PC-3 (cell line): ENCODE measurements around the gene ZNF784. TPM values are rescaled to one million over a fixed set of nuclear protein-coding genes. Genes with fewer than 3 reads are reported as not detected.
A peak's percentile ranks its signal among the peaks of the same experiment; 100 is the strongest.

Experiments
- ATAC-seq: fragments of 200-7000 bp; cut with Tn5 transposase; 2 replicates; pipeline ENCODE4 v1.9.1; 2020; ENCODE audit warnings: mild to moderate bottlenecking, moderate library complexity
- BruUV-seq: library from RNA; stranded (reverse); fragments of 400-500 nt; replicated peaks from 2 replicates; lab custom pipeline; 2021; lab: Mats Ljungman, UMichigan
- CTCF ChIA-PET: fragments of 300-600 bp; sonication (Branson Sonifier 250); formaldehyde crosslinking; loops from one replicate; lab custom pipeline; 2022; ENCODE audit warnings: antibody characterized with exemption; lab: Charles Lee
- POLR2A ChIA-PET: fragments of 300-600 bp; sonication (Branson Sonifier 250); formaldehyde crosslinking; loops from one replicate; lab custom pipeline; 2022; ENCODE audit warnings: antibody characterized with exemption; ENCODE audit not compliant: unreplicated experiment; lab: Charles Lee
- DNase-seq: peaks from one replicate; pipeline ENCODE4 v3.0.0-alpha.2; 2015
- H2AFZ ChIP-seq: fragments of 300-600 bp; sonication (generic); 2 replicates; pipeline ENCODE4 v1.6.0; 2016; ENCODE audit warnings: antibody characterized with exemption, low read length
- H3F3A ChIP-seq: fragments of 300-600 bp; sonication (generic); one replicate; pipeline ENCODE4 v1.6.0; 2017; ENCODE audit warnings: antibody characterized with exemption, low read length, control low read depth, mild to moderate bottlenecking; ENCODE audit not compliant: unreplicated experiment
- H3K27ac ChIP-seq: fragments of 300-600 bp; sonication (generic); 2 replicates; pipeline ENCODE4 v1.5.1; 2016; ENCODE audit warnings: mild to moderate bottlenecking, low read length
- H3K27me3 ChIP-seq: fragments of 300-600 bp; sonication (generic); 2 replicates; pipeline ENCODE4 v1.6.1; 2016; ENCODE audit warnings: low read length, mixed read lengths
- H3K36me3 ChIP-seq: fragments of 300-600 bp; sonication (generic); 2 replicates; pipeline ENCODE4 v1.6.1; 2016; ENCODE audit warnings: low read depth, mixed run types, low read length, mixed read lengths
- H3K4me1 ChIP-seq: fragments of 300-600 bp; sonication (generic); 2 replicates; pipeline ENCODE4 v1.5.1; 2016; ENCODE audit warnings: low read length; ENCODE audit not compliant: insufficient read depth
- H3K4me2 ChIP-seq: fragments of 300-600 bp; sonication (generic); 2 replicates; pipeline ENCODE4 v1.6.0; 2016; ENCODE audit warnings: low read length
- H3K4me3 ChIP-seq: fragments of 300-600 bp; sonication (generic); 2 replicates; pipeline ENCODE4 v1.5.1; 2016; ENCODE audit warnings: mild to moderate bottlenecking, low read length, mixed read lengths
- H3K79me2 ChIP-seq: fragments of 300-600 bp; sonication (generic); 2 replicates; pipeline ENCODE4 v1.6.1; 2017; ENCODE audit warnings: low read length, mixed read lengths
- H3K9ac ChIP-seq: fragments of 300-600 bp; sonication (generic); 2 replicates; pipeline ENCODE4 v1.6.0; 2016; ENCODE audit warnings: mild to moderate bottlenecking, low read length
- H3K9me2 ChIP-seq: fragments of 300-600 bp; sonication (generic); replicated peaks from 2 replicates; pipeline ENCODE4 v1.6.1; 2016; ENCODE audit warnings: mixed run types, low read length, mixed read lengths
- H3K9me3 ChIP-seq: fragments of 300-600 bp; sonication (generic); 2 replicates; pipeline ENCODE4 v1.6.1; 2016; ENCODE audit warnings: low read length, mixed read lengths
- H4K20me1 ChIP-seq: fragments of 300-600 bp; sonication (generic); 2 replicates; pipeline ENCODE4 v1.6.1; 2016; ENCODE audit warnings: low read length, mixed read lengths
- CTCF ChIP-seq: fragments of 300-600 bp; sonication (generic); conservative IDR thresholded peaks from 2 replicates; pipeline ENCODE4 v1.5.1; 2017; ENCODE audit warnings: antibody characterized with exemption, low read depth, mild to moderate bottlenecking, low read length
- EZH2 ChIP-seq: fragments of 300-600 bp; sonication (generic); IDR thresholded peaks from one replicate; pipeline ENCODE4 v1.6.1; 2017; ENCODE audit warnings: antibody characterized with exemption, mild to moderate bottlenecking, low read length; ENCODE audit not compliant: unreplicated experiment
- EZH2phosphoT487 ChIP-seq: fragments of 300-600 bp; sonication (generic); IDR thresholded peaks from 2 replicates; pipeline ENCODE4 v1.6.1; 2018; ENCODE audit warnings: mild to moderate bottlenecking, antibody characterized with exemption, low read length, borderline replicate concordance
- intact Hi-C: fragments of 100-400 bp; cut with micrococcal nuclease; formaldehyde crosslinking; loops from 2 replicates; pipeline ENCODE4 v1.9.0; 2023
- total RNA-seq: library from RNA; depleted of rRNA; stranded (reverse); fragments of >200 nt; gene quantifications from 2 replicates; pipeline ENCODE4 v1.2.3, GENCODE V29; 2014

Gene ZNF784
- total RNA-seq, 1 experiment from 2014 or later: 9.0 TPM

GRCh38 chr19:55653651-55654322 is 29.4 kb upstream of the ZNF784 start:
- H4K20me1 ChIP-seq: peaks cover 31% of the 10 kb centered on the region
- CTCF ChIA-PET: interaction anchor here (0.5 to 1.4 kb wide), 10 partner anchors 9 to 591 kb away, joined by 3 to 12 read pairs (median 4); partner anchors contain the start of genes NAT14 and RDH13
- no peaks in the 10 kb centered on the region for H3K27me3 ChIP-seq
- TF ChIP-seq EZH2: no peak
- no peak for TF ChIP-seq EZH2phosphoT487
- TF ChIP-seq CTCF: peak; percentile 99
- H3K79me2 ChIP-seq: peaks cover 41% of the 10 kb centered on the region
- peak overlapping the region; percentile 85 for H3K4me2 ChIP-seq
- no peaks in the 10 kb centered on the region for H3K9me2 ChIP-seq
- intact Hi-C loops: no loop called here
- H3K36me3 ChIP-seq: peaks cover 16% of the 10 kb centered on the region
- POLR2A ChIA-PET: interaction anchor here (0.6 to 1.4 kb wide), 6 partner anchors 30 to 1517 kb away, joined by 3 to 8 read pairs (median 6); partner anchors contain the start of gene ZNF784
- H3K27ac ChIP-seq: peak overlapping the region; percentile 80
- BruUV-seq: TSS peak; percentile 76
- H3K4me3 ChIP-seq: peak overlapping the region; percentile 78
- peaks cover 13% of the 10 kb centered on the region for H3K4me1 ChIP-seq
- H3K9me3 ChIP-seq: no peaks in the 10 kb centered on the region
- H2AFZ ChIP-seq: peak overlapping the region; percentile 78
- ATAC-seq (peak; percentile 44), DNase-seq (peak; percentile 99)
- peak overlapping the region; percentile 99 for H3K9ac ChIP-seq
- no peaks in the 10 kb centered on the region for H3F3A ChIP-seq

GRCh38 chr19:55652311-55653128 is 28.2 kb upstream of the ZNF784 start:
- H3K27ac ChIP-seq: no peak overlapping the region
- peaks cover 19% of the 10 kb centered on the region for H4K20me1 ChIP-seq
- H3K9me3 ChIP-seq: no peaks in the 10 kb centered on the region
- no peak for DNase-seq
- no peaks in the 10 kb centered on the region for H3K27me3 ChIP-seq
- no peak overlapping the region; the same call in 1 of the 2 replicates for H3K4me2 ChIP-seq
- no peak overlapping the region for H2AFZ ChIP-seq
- ChIA-PET POLR2A (no interaction called here), CTCF (interaction anchor here (0.5 to 0.7 kb wide), 3 partner anchors 16 to 590 kb away, joined by 5 to 12 read pairs (median 9); partner anchors contain the start of gene RDH13)
- H3K9me2 ChIP-seq: no peaks in the 10 kb centered on the region
- H3F3A ChIP-seq: peaks cover under 1% of the 10 kb centered on the region
- BruUV-seq: no TSS peak
- no peak overlapping the region; the same call in 1 of the 2 replicates for H3K4me3 ChIP-seq
- intact Hi-C loops: no loop called here
- no peak for TF ChIP-seq EZH2phosphoT487
- TF ChIP-seq EZH2: no peak
- no peak for TF ChIP-seq CTCF
- H3K9ac ChIP-seq: no peak overlapping the region
- H3K36me3 ChIP-seq: peaks cover 13% of the 10 kb centered on the region
- peaks cover 37% of the 10 kb centered on the region for H3K79me2 ChIP-seq
- peaks cover 15% of the 10 kb centered on the region for H3K4me1 ChIP-seq
- no peak for ATAC-seq
